MCF 10A (cell line): ENCODE results near the gene ACOXL. TPM values are rescaled to one million over a fixed set of nuclear protein-coding genes. Genes with fewer than 3 reads are reported as not detected.

Experiments
- BruUV-seq: library from RNA; stranded (reverse); fragments of 400-500 nt; replicated peaks from 2 replicates; lab custom pipeline; 2021; lab: Mats Ljungman, UMichigan
- CTCF ChIA-PET: fragments of 300-600 bp; sonication (Branson Sonifier 250); formaldehyde crosslinking; extraction: SDS; loops from one replicate; lab custom pipeline; 2021; ENCODE audit warnings: antibody characterized with exemption, inconsistent platforms; lab: Yijun Ruan, JAX
- POLR2A ChIA-PET: fragments of 300-600, 350-650 bp; sonication (Branson Sonifier 250); formaldehyde crosslinking; extraction: SDS; loops from one replicate; lab custom pipeline; 2020; ENCODE audit warnings: antibody characterized with exemption, inconsistent platforms; lab: Yijun Ruan, JAX
- DNase-seq: peaks from one replicate; pipeline ENCODE4 v3.0.0-alpha.2; 2018; ENCODE audit not compliant: unreplicated experiment
- H3K27ac Mint-ChIP-seq: one replicate; pipeline ENCODE4 v1.8.0; 2022; ENCODE audit warnings: mild to moderate bottlenecking, low read depth, mixed read lengths; ENCODE audit not compliant: unreplicated experiment
- H3K27me3 Mint-ChIP-seq: one replicate; pipeline ENCODE4 v1.8.0; 2022; ENCODE audit warnings: mixed read lengths; ENCODE audit not compliant: insufficient read depth, unreplicated experiment
- H3K36me3 Mint-ChIP-seq: one replicate; pipeline ENCODE4 v1.8.0; 2022; ENCODE audit warnings: mild to moderate bottlenecking, moderate library complexity, mixed read lengths; ENCODE audit not compliant: insufficient read depth, unreplicated experiment
- H3K4me1 Mint-ChIP-seq: one replicate; pipeline ENCODE4 v1.8.0; 2022; ENCODE audit warnings: mixed read lengths; ENCODE audit not compliant: insufficient read depth, unreplicated experiment
- H3K4me3 Mint-ChIP-seq: one replicate; pipeline ENCODE4 v1.8.0; 2022; ENCODE audit warnings: mild to moderate bottlenecking, moderate library complexity, mixed read lengths; ENCODE audit not compliant: unreplicated experiment
- H3K9me3 Mint-ChIP-seq: one replicate; pipeline ENCODE4 v1.8.0; 2022; ENCODE audit warnings: mixed read lengths; ENCODE audit not compliant: unreplicated experiment
- CTCF ChIP-seq: fragments of 200-600 bp; IDR thresholded peaks from one replicate; pipeline ENCODE4 v1.8.0; 2022; ENCODE audit warnings: antibody characterized with exemption, mild to moderate bottlenecking; ENCODE audit not compliant: unreplicated experiment
- intact Hi-C: fragments of 100-400 bp; cut with micrococcal nuclease; formaldehyde crosslinking; loops from 2 replicates; pipeline ENCODE4 v1.14.1; 2022
- total RNA-seq: library from RNA; stranded (reverse); gene quantifications from 2 replicates; pipeline ENCODE4 v1.2.3, GENCODE V29; 2022

Gene ACOXL
- total RNA-seq, 1 experiment from 2014 or later = not detected

- peaks cover 16% of the 10 kb centered on the region for H3K27me3 Mint-ChIP-seq
These were observed 11.2 kb downstream of the ACOXL start for GRCh38 chr2:110743600-110743999.

GRCh38 chr2:110744429-110744828 is 12.1 kb downstream of the ACOXL start:
- Mint-ChIP-seq H3K27me3 (peaks cover 23% of the 10 kb centered on the region), H3K4me1 (peaks cover 24% of the 10 kb centered on the region), H3K9me3 (no peaks in the 10 kb centered on the region), H3K4me3 (no peak overlapping the region), H3K27ac (no peak overlapping the region), H3K36me3 (no peaks in the 10 kb centered on the region)
- no peak for DNase-seq
- intact Hi-C loops = no loop called here
- ChIA-PET POLR2A (no interaction called here), CTCF (no interaction called here)
- BruUV-seq = no TSS peak
- TF ChIP-seq CTCF = no peak

More at GRCh38 chr2:110743600-110743999, 11.2 kb downstream of the ACOXL start:
- Mint-ChIP-seq H3K4me3 (no peak overlapping the region), H3K36me3 (no peaks in the 10 kb centered on the region), H3K9me3 (peaks cover 5% of the 10 kb centered on the region), H3K27ac (no peak overlapping the region), H3K4me1 (peaks cover 23% of the 10 kb centered on the region)
- BruUV-seq = no TSS peak
- intact Hi-C loops = no loop called here
- no peak for TF ChIP-seq CTCF
- CTCF ChIA-PET = no interaction called here
- POLR2A ChIA-PET = interaction anchor here (0.6 kb wide), 1 partner anchor 41 kb away, joined by 3 read pairs; no protein-coding TSS in a partner anchor
- no peak for DNase-seq

GRCh38 chr2:110745048-110745447 is 12.7 kb downstream of the ACOXL start:
- no peak for TF ChIP-seq CTCF
- H3K9me3 Mint-ChIP-seq = no peaks in the 10 kb centered on the region
- no peak overlapping the region for H3K4me3 Mint-ChIP-seq
- ChIA-PET CTCF (interaction anchor here (0.6 to 1.0 kb wide), 2 partner anchors 10 to 1943 kb away, joined by 3 read pairs; no protein-coding TSS in a partner anchor), POLR2A (no interaction called here)
- H3K36me3 Mint-ChIP-seq = no peaks in the 10 kb centered on the region
- no peak overlapping the region for H3K27ac Mint-ChIP-seq
- no TSS peak for BruUV-seq
- H3K4me1 Mint-ChIP-seq = peaks cover 24% of the 10 kb centered on the region
- H3K27me3 Mint-ChIP-seq = peaks cover 29% of the 10 kb centered on the region
- intact Hi-C loops = no loop called here
- DNase-seq = no peak

GRCh38 chr2:110746586-110747521 is 14.5 kb downstream of the ACOXL start:
- no peaks in the 10 kb centered on the region for H3K36me3 Mint-ChIP-seq
- H3K4me3 Mint-ChIP-seq = no peak overlapping the region
- H3K4me1 Mint-ChIP-seq = peaks cover 15% of the 10 kb centered on the region
- intact Hi-C loops = no loop called here
- no peaks in the 10 kb centered on the region for H3K9me3 Mint-ChIP-seq
- DNase-seq = no peak
- POLR2A ChIA-PET = interaction anchor here (0.7 kb wide), 1 partner anchor 9 kb away, joined by 3 read pairs; no protein-coding TSS in a partner anchor
- no peak for TF ChIP-seq CTCF
- no peak overlapping the region for H3K27ac Mint-ChIP-seq
- BruUV-seq = no TSS peak
- H3K27me3 Mint-ChIP-seq = peaks cover 31% of the 10 kb centered on the region
- CTCF ChIA-PET = no interaction called here
